Nephron (organoid): ENCODE measurements around the gene WBP1.

ENCODE experiments used
- H3K27ac Mint-ChIP-seq, 3 experiments: 2 replicates each; pipeline ENCODE4 v1.8.0; 2020; ENCODE audit warnings: mixed read lengths in 3 of 3, mild to moderate bottlenecking in 2 of 3, moderate library complexity in 1 of 3
- H3K27me3 Mint-ChIP-seq: 2 replicates; pipeline ENCODE4 v1.8.0; 2021; ENCODE audit warnings: low read depth, mild to moderate bottlenecking, moderate library complexity, mixed read lengths
- H3K36me3 Mint-ChIP-seq: 2 replicates; pipeline ENCODE4 v1.8.0; 2020; ENCODE audit warnings: low read depth, mixed read lengths
- H3K4me1 Mint-ChIP-seq: 2 replicates; pipeline ENCODE4 v1.8.0; 2020; ENCODE audit warnings: mixed read lengths
- H3K4me3 Mint-ChIP-seq, 3 experiments: 2 replicates each; pipeline ENCODE4 v1.8.0; 2020; ENCODE audit warnings: mild to moderate bottlenecking in 3 of 3, mixed read lengths in 3 of 3, moderate library complexity in 2 of 3
- H3K9me3 Mint-ChIP-seq: 2 replicates; pipeline ENCODE4 v1.8.0; 2020; ENCODE audit warnings: mixed read lengths
- CTCF ChIP-seq, 3 experiments: fragments of 200-600 bp; sonication (generic); IDR thresholded peaks; one replicate each; pipeline ENCODE4 v1.5.0; 2021; ENCODE audit warnings: antibody characterized with exemption in 3 of 3; ENCODE audit not compliant: unreplicated experiment in 3 of 3

Gene WBP1

DNA sequence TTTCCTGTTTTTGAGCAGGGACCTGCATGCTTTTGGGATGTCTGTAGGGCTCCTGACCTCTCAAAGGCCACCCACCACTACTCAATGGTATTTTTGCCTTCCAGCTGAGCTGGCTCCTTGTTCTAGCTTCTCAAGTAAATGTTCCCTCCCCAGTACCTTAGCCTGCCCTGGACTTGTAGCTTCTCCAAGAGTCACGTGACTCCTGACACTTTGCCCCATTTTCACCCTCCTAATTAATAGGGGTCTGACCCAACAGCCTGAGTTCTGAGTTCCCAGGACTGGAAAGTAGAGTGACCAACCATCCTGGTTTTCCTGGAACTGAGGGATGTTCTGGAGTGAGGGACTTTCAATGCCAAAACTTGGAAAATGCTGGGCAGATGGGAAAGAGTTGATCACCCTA is 37.2 kb downstream of the WBP1 start:
- Mint-ChIP-seq H3K4me3 (no peak overlapping the region), H3K27ac (no peak overlapping the region), H3K27me3 (peaks cover 58% of the 10 kb centered on the region), H3K36me3 (peaks cover 47% of the 10 kb centered on the region), H3K9me3 (no peaks in the 10 kb centered on the region), H3K4me1 (peaks cover 12% of the 10 kb centered on the region)
- no peak for TF ChIP-seq CTCF (IDR thresholded peaks at IDR 0.05; ENCODE audit: unreplicated experiment in 3 of 3)

GRCh38 chr2:74496997-74497776 is 38.9 kb downstream of the WBP1 start:
- Mint-ChIP-seq H3K27ac (no peak overlapping the region), H3K4me3 (peak overlapping the region; percentile 58 to 89 (median 87)), H3K27me3 (peaks cover 76% of the 10 kb centered on the region), H3K4me1 (peaks cover 28% of the 10 kb centered on the region), H3K9me3 (no peaks in the 10 kb centered on the region), H3K36me3 (peaks cover 29% of the 10 kb centered on the region)
- TF ChIP-seq CTCF (IDR thresholded peaks at IDR 0.05; ENCODE audit: unreplicated experiment in 3 of 3) = no peak

DNA sequence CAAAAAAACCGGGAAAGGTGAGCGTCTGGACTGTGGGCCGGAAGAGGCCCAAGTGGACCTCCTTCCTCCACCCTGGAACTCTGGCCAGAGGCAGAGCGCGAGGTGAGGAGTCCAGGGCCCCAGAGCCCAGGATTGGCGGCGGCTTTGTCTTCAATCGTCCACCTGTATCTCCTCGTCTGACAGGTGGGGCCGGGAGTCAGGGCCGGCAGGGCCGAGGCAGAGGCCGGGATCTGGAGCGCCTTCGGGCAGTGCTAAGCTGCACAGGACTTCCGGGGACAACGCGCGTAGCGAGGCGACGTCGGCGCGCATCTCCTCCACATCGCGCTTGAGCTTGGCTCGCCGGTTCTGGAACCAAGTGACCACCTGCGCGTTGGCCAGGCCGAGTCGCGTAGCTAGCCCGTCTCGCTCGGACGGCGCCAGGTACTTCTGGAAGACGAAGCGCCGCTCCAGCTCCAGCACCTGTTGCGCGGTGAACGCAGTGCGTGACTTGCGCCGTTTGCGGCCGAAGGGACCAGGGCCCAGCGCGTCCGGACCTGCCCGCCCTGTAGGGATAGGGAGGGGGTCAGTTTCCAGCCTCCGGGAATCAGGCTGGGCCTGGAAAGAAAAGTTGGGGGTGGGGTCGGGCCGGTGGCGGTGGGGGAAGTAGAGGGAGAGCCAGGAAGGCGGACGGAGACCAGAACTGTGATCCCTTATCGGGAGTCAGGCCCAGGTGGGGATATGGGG is 39.7 kb downstream of the WBP1 start:
- Mint-ChIP-seq H3K4me3 (peak overlapping the region; percentile 86 to 89 (median 87)), H3K27ac (peak overlapping the region in 2 of 3 experiments; percentile 23 to 79)

GRCh38 chr2:74498500-74499266 is 40.4 kb downstream of the WBP1 start:
- Mint-ChIP-seq H3K9me3 (no peaks in the 10 kb centered on the region), H3K27me3 (peaks cover 91% of the 10 kb centered on the region), H3K27ac (peak overlapping the region; percentile 57 to 79 (median 75)), H3K4me3 (peak overlapping the region; percentile 86 to 89 (median 87)), H3K36me3 (peaks cover 22% of the 10 kb centered on the region), H3K4me1 (peaks cover 34% of the 10 kb centered on the region)
- no peak for TF ChIP-seq CTCF (IDR thresholded peaks at IDR 0.05; ENCODE audit: unreplicated experiment in 3 of 3)

More for the DNA sequence above, 39.7 kb downstream of the WBP1 start:
- TF ChIP-seq CTCF (IDR thresholded peaks at IDR 0.05; ENCODE audit: unreplicated experiment in 3 of 3) = no peak
- Mint-ChIP-seq H3K36me3 (peaks cover 26% of the 10 kb centered on the region), H3K4me1 (peaks cover 34% of the 10 kb centered on the region), H3K27me3 (peaks cover 83% of the 10 kb centered on the region), H3K9me3 (no peaks in the 10 kb centered on the region)

DNA sequence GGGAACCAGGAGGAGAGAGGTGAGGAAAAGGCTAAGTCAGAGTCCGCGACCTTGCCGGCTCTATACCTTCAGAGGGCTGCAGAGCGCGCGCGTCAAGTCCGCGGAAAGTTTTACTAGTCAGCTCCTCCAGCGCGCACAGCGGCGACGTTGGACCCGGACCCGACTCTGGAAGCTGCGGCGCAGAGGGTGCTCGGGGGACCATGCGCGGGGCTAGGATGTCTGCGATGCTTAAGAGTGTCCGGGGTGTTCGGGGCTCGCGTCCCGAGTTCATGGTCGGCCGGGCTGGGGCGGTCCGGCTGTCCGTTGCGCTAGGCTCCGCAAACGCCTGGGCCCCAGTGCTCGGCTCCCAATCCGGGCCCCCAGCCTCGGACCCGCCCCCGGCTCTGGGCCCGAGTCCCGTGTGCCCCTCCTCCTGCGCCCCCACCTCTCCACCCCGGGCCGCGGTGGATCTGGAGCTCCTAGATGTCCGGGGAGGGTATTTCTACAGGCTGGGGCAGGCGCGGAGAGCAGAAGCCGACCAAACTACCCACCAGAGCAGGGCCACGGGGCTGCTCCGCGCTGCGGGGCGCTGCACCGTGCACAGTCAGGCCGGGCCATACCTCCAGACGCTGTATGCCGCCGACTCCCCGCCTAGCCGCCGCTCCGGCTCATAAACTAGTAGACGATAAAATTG is 41.2 kb downstream of the WBP1 start, which contains the start of gene LBX2:
Gene LBX2 (minus strand): TSS at position 337 of the 673 bp plus-strand sequence. CDS start 66 bp downstream, at position 271.
- Mint-ChIP-seq H3K27me3 (peaks cover 98% of the 10 kb centered on the region), H3K9me3 (no peaks in the 10 kb centered on the region), H3K4me1 (peaks cover 41% of the 10 kb centered on the region), H3K4me3 (peak within 1 kb of the TSS; percentile 86 to 89 (median 87)), H3K36me3 (peaks cover 18% of the 10 kb centered on the region), H3K27ac (peak within 1 kb of the TSS; percentile 57 to 79 (median 75))
- TF ChIP-seq CTCF (IDR thresholded peaks at IDR 0.05; ENCODE audit: unreplicated experiment in 3 of 3) = no peak
